ENCODE data around the gene ERP29. TPM values are rescaled to one million over a fixed set of nuclear protein-coding genes. Genes with fewer than 3 reads are reported as not detected.

Gene ERP29
- total RNA-seq, 2 donors from 2014 or later: 152 to 183 TPM

GRCh38 chr12:112010415-112011344 lies 2.5 kb upstream of the ERP29 start:
- 91 to 97% methylated on average over 6 to 8 of the region's 8 CpGs for WGBS, 2 experiments (ENCODE audit: insufficient coverage in 1 of 2, insufficient read length in 1 of 2)
- no peaks in the 10 kb centered on the region for H3K27me3 ChIP-seq (ENCODE audit: control insufficient read depth, insufficient read depth, low read length, poor library complexity, severe bottlenecking)
- Mint-ChIP-seq H3K27me3 (ENCODE audit: insufficient read depth) (no peaks in the 10 kb centered on the region), H3K9me3 (peaks cover 2% of the 10 kb centered on the region), H3K27ac (no peak overlapping the region), H3K4me1 (peaks cover 21% of the 10 kb centered on the region), H3K36me3 (ENCODE audit: low read depth) (peaks cover 18% of the 10 kb centered on the region), H3K4me3 (no peak overlapping the region)
- H3K27ac ChIP-seq (ENCODE audit: low read depth, low read length): no peak overlapping the region
- no peaks in the 10 kb centered on the region for H3K4me1 ChIP-seq (ENCODE audit: control insufficient read depth, insufficient read depth, low read length)
- no peak for TF ChIP-seq CTCF (conservative IDR thresholded peaks at IDR 0.05)
- H3K36me3 ChIP-seq (ENCODE audit: control insufficient read depth, insufficient read depth, low read length): peaks cover 21% of the 10 kb centered on the region
- peaks cover 10% of the 10 kb centered on the region for H3K9me3 ChIP-seq (ENCODE audit: control insufficient read depth, low read length)
- peak; percentile 47 for DNase-seq
- H3K9ac ChIP-seq (ENCODE audit: extremely low read depth, low read length, poor library complexity, severe bottlenecking): no peak overlapping the region
- peak overlapping the region; percentile 92 for H3K4me3 ChIP-seq (ENCODE audit: low read length)

- H3K9ac ChIP-seq (ENCODE audit: extremely low read depth, low read length, poor library complexity, severe bottlenecking): no peak overlapping the region
- no peak overlapping the region for H3K27ac ChIP-seq (ENCODE audit: low read depth, low read length)
- peaks cover 16% of the 10 kb centered on the region for H3K9me3 ChIP-seq (ENCODE audit: control insufficient read depth, low read length)
- TF ChIP-seq CTCF (conservative IDR thresholded peaks at IDR 0.05): no peak
- H3K4me3 ChIP-seq (ENCODE audit: low read length): peak overlapping the region; percentile 92
- Mint-ChIP-seq H3K4me1 (peaks cover 17% of the 10 kb centered on the region), H3K27ac (peak overlapping the region; percentile 99), H3K27me3 (ENCODE audit: insufficient read depth) (no peaks in the 10 kb centered on the region), H3K4me3 (peak overlapping the region; percentile 82), H3K36me3 (ENCODE audit: low read depth) (peaks cover 27% of the 10 kb centered on the region), H3K9me3 (peaks cover 8% of the 10 kb centered on the region)
- H3K4me1 ChIP-seq (ENCODE audit: control insufficient read depth, insufficient read depth, low read length): no peaks in the 10 kb centered on the region
- H3K27me3 ChIP-seq (ENCODE audit: control insufficient read depth, insufficient read depth, low read length, poor library complexity, severe bottlenecking): no peaks in the 10 kb centered on the region
- 92 to 94% methylated on average over 8 of the region's 8 CpGs for WGBS, 2 experiments (ENCODE audit: insufficient coverage in 1 of 2, insufficient read length in 1 of 2)
- no peak for DNase-seq
- peaks cover 31% of the 10 kb centered on the region for H3K36me3 ChIP-seq (ENCODE audit: control insufficient read depth, insufficient read depth, low read length)
Measured at GRCh38 chr12:112011685-112012084, 1.5 kb upstream of the ERP29 start.

GRCh38 chr12:112013601-112014402 lies 576 bp downstream of the ERP29 start:
- H3K4me1 Mint-ChIP-seq: peaks cover 21% of the 10 kb centered on the region
- H3K4me1 ChIP-seq (ENCODE audit: control insufficient read depth, insufficient read depth, low read length): no peaks in the 10 kb centered on the region
- H3K27ac Mint-ChIP-seq: peak overlapping the region; percentile 87
- H3K4me3 Mint-ChIP-seq: peak overlapping the region; percentile 82
- TF ChIP-seq CTCF (conservative IDR thresholded peaks at IDR 0.05): peak; percentile 46
- H3K36me3 Mint-ChIP-seq (ENCODE audit: low read depth): peaks cover 45% of the 10 kb centered on the region
- H3K9me3 Mint-ChIP-seq: peaks cover 8% of the 10 kb centered on the region
- 2 to 3% methylated on average over 30 to 54 of the region's 54 CpGs for WGBS, 2 experiments (ENCODE audit: insufficient coverage in 1 of 2, insufficient read length in 1 of 2)
- H3K27ac ChIP-seq (ENCODE audit: low read depth, low read length): peak overlapping the region; percentile 88
- no peaks in the 10 kb centered on the region for H3K27me3 Mint-ChIP-seq (ENCODE audit: insufficient read depth)
- peaks cover 50% of the 10 kb centered on the region for H3K36me3 ChIP-seq (ENCODE audit: control insufficient read depth, insufficient read depth, low read length)
- H3K4me3 ChIP-seq (ENCODE audit: low read length): peak overlapping the region; percentile 92
- H3K9me3 ChIP-seq (ENCODE audit: control insufficient read depth, low read length): peaks cover 16% of the 10 kb centered on the region
- peak; percentile 95 for DNase-seq
- no peaks in the 10 kb centered on the region for H3K27me3 ChIP-seq (ENCODE audit: control insufficient read depth, insufficient read depth, low read length, poor library complexity, severe bottlenecking)
- H3K9ac ChIP-seq (ENCODE audit: extremely low read depth, low read length, poor library complexity, severe bottlenecking): peak overlapping the region; percentile 92

All from endodermal cell (in vitro differentiated cells).